HG03045 (cell line): ENCODE results near the gene FKRP.
"Not testable (repeated sequence)": the region's sequence is repeated elsewhere in the genome, so short reads cannot be mapped to it uniquely, and the experiment has no call there.

Experiments
- ATAC-seq: cut with Tn5 transposase; IDR thresholded peaks from one replicate; pipeline ENCODE4 v1.9.1; 2021; ENCODE audit warnings: mild to moderate bottlenecking, moderate library complexity; ENCODE audit not compliant: unreplicated experiment

The FKRP gene, protein sequence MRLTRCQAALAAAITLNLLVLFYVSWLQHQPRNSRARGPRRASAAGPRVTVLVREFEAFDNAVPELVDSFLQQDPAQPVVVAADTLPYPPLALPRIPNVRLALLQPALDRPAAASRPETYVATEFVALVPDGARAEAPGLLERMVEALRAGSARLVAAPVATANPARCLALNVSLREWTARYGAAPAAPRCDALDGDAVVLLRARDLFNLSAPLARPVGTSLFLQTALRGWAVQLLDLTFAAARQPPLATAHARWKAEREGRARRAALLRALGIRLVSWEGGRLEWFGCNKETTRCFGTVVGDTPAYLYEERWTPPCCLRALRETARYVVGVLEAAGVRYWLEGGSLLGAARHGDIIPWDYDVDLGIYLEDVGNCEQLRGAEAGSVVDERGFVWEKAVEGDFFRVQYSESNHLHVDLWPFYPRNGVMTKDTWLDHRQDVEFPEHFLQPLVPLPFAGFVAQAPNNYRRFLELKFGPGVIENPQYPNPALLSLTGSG

GRCh38 chr19:46745521-46746280 is at the start of gene FKRP:
Gene FKRP (plus strand): TSS chr19:46746057. CDS start chr19:46755451, 9,394 bp downstream.
- ATAC-seq, result peak; percentile 50

DNA sequence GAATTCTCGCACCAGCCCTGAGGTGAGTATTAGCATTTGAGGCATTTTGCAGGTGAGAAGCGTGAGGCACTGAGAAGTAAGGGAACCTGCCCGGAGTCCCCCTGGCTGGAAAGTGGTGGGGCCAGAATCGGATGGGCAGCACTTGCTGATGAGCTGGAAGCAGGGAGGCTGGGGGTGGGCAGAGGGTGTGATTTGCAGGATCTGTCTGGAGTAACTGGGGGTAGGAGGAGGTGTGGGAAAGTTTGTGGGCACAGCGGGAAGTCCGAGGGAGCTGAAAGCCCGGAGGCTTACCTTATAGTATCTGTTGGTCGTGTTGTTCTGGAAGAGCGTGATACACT is 49.0 kb upstream of the FKRP start:
- no peak for ATAC-seq

GRCh38 chr19:46697204-46697960 is 48.5 kb upstream of the FKRP start:
- ATAC-seq, result no peak

- no peak for ATAC-seq
Observed at GRCh38 chr19:46698395-46699321, 47.2 kb upstream of the FKRP start.

DNA sequence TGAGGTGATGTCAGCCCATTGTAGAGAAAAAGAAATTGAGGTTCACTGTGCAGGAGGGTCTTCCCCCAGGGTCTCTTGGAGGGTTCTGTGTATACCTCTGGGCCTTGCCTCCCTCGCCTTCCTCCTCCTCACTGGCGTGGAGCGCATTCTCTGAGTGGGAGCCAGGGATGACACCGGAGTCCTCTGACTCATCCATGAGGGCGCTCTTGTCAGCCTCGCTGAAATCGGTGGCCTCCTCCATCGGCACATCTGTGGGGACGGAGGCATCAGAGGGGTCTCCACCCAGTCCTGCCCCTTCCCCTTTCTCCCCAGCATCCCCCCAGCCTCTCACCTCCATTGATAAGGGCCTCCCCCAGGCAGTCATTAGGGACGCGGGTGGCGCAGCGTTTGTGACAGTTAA is 45.2 kb upstream of the FKRP start:
- ATAC-seq, result no peak

- no peak for ATAC-seq
Observed at GRCh38 chr19:46704379-46705076, 41.3 kb upstream of the FKRP start.

GRCh38 chr19:46710687-46711086 is 35.2 kb upstream of the FKRP start:
- no peak for ATAC-seq

- ATAC-seq, result not testable (repeated sequence)
Observed at GRCh38 chr19:46712768-46713338, 33.0 kb upstream of the FKRP start.

- ATAC-seq, result no peak
Observed at GRCh38 chr19:46713781-46714443, 31.9 kb upstream of the FKRP start.

DNA sequence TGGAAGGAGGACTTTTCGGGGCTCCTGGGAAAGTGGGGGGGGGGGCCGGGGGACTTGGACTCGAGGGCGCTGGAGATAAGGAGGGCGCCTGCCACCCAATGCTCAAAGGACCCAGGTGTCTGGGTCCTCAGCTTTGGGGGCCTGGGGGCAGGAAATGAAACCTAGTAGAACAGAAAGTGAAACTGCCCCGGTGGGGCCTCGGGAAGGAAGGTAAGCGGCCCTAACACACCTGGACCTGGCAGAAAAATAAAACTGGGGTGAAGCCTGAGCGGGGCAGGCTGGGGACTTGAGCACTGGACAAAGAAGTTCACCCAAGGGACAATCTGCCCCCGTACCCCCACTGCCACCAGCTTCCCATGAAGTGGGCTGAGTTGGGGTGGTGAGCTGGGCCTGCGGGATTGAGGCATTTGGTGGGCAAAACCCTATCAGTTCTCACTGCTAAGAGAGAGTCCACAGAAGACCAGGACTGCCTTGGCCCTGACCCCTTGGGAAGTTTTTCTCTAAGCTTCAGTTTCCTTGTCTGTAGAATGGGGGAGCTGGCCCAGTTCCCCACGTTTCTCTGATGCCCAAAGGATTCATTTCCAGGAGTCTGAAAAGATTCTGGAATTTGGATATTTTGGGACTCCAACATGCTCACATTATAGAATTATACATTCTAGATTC is 31.3 kb upstream of the FKRP start:
- ATAC-seq, result no peak

- ATAC-seq, result no peak
Observed at GRCh38 chr19:46715620-46715974, 30.3 kb upstream of the FKRP start.

DNA sequence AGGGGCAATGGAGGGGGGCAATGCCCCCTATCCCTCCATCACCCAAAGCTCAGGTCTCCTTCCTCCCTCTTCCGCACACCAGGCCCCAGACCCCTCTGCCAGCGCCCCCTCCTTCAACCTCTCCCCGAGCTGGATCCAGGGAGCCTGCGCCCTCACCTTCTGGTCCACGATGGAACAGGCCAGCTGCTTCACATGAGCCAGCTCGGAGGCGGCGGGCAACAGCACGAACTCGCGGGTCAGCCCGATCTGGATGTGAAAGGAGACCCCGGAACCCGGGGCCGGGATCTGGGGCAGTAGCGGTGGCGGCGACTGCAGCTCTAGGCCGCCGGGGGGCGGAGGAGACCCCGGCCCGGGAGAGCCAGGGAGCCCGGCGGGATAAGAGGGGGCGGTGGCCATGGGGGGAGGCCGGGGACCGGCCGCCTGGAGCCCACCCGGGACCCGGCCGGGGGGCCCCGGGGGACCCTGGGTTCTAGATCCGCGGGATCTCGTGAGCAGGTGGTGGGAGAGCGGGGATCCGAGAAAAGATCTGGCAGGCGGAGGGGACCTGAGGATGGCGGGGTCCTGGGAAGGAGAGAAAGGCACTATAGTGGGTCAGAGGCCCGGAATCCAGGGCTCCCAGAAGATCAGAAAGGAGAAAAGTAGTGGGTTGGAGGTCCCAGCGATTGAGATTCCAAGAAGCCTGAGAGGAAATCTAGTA is 29.7 kb upstream of the FKRP start:
- ATAC-seq, result no peak

DNA sequence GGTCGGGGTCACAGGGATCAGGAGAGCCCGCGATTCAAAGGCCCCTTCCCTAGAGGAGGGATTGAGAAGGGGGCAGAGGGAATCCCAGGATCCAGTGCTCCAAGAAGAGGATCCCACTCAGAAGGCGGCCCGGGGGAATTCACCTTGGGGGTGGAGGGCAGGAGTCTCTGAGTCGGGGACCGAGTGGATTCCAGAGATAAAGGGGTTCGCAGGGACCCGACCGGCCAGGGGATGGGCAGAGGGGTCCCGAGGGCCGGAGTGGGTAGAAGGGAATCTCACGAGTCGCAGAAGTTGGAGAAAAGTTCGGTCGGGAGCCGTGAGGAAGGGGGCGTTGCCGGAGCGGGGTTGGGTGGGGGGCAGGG is 29.2 kb upstream of the FKRP start:
- ATAC-seq, result no peak

DNA sequence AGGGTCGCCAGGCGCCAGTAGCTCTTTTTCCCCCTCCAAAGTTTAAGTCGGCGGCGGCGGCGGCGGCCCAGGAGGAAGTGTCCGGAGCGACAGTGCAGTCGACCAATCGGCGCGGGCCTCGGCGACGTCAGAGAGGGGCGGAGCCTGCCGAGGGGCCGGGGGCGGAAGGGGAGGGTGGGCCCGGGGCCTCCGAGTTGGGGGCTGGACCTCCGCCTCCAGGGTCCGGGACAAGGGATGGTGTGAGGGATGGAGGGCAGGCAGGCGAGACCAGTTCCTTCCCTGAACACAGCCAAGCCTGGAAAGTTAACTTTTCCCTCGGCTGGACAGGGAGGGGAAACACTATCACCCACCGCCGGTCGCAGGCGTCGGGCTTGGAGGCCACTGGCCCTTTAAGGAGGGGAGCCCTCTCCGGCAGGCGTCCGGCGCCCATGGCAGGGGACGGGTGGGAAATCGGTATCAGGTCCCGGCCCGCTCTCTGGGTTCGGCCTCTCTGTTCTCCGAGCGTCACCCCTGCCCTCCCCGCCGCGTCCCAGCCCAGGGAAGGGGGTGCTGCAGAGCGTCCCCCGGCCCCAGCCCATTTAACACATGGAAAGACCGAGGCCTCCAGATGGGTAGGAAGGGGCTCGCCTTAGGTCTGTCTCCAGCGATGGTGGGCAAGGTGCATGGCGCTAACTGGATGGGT is 28.7 kb upstream of the FKRP start, which contains the start of gene PRKD2:
Gene PRKD2, minus strand, starts transcription at position 81 of the 682 bp plus-strand sequence. CDS start 744 bp downstream, outside the sequence.
- peak; percentile 51 for ATAC-seq

GRCh38 chr19:46717716-46718143 is 28.1 kb upstream of the FKRP start:
- no peak for ATAC-seq

- no peak for ATAC-seq
Observed at GRCh38 chr19:46718157-46718933, 27.5 kb upstream of the FKRP start.
